DOHH2 (cell line): Measurements from ENCODE around the gene DCLK1.

ENCODE experiments used
- H3F3A ChIP-seq: fragments of 200-600 bp; sonication (generic), shearing (Covaris generic); 2 replicates; pipeline ENCODE4 v1.6.0; 2016; ENCODE audit warnings: antibody characterized with exemption, mild to moderate bottlenecking; ENCODE audit not compliant: control insufficient read depth, insufficient read depth
- H3K27ac ChIP-seq: fragments of 200-600 bp; sonication (generic); 2 replicates; pipeline ENCODE4 v1.5.1; 2014; ENCODE audit warnings: low read depth, mild to moderate bottlenecking, low read length, moderate library complexity
- H3K27me3 ChIP-seq: fragments of 200-600 bp; sonication (generic); 2 replicates; pipeline ENCODE4 v1.6.1; 2014; ENCODE audit warnings: mild to moderate bottlenecking, low read length, mixed read lengths; ENCODE audit not compliant: control insufficient read depth
- H3K36me3 ChIP-seq: fragments of 200-600 bp; sonication (generic); 2 replicates; pipeline ENCODE4 v1.6.1; 2014; ENCODE audit warnings: mild to moderate bottlenecking, low read length, moderate library complexity, mixed read lengths; ENCODE audit not compliant: control insufficient read depth
- H3K4me1 ChIP-seq: fragments of 200-600 bp; sonication (generic); 2 replicates; pipeline ENCODE4 v1.6.1; 2014; ENCODE audit warnings: mild to moderate bottlenecking, low read length, mixed read lengths; ENCODE audit not compliant: control insufficient read depth
- H3K4me2 ChIP-seq: fragments of 200-600 bp; sonication (generic); 2 replicates; pipeline ENCODE4 v1.6.0; 2014; ENCODE audit warnings: mild to moderate bottlenecking, low read length, moderate library complexity
- H3K4me3 ChIP-seq: fragments of 200-600 bp; sonication (generic); 2 replicates; pipeline ENCODE4 v1.5.1; 2014; ENCODE audit warnings: mild to moderate bottlenecking, low read length, mixed read lengths
- H3K79me2 ChIP-seq: fragments of 200-600 bp; sonication (generic); 2 replicates; pipeline ENCODE4 v1.6.1; 2014; ENCODE audit warnings: mild to moderate bottlenecking, low read length, mixed read lengths; ENCODE audit not compliant: control insufficient read depth
- H3K9me2 ChIP-seq: fragments of 200-600 bp; sonication (generic); replicated peaks from 2 replicates; pipeline ENCODE4 v1.6.1; 2014; ENCODE audit warnings: mild to moderate bottlenecking, low read length, mixed read lengths; ENCODE audit not compliant: control insufficient read depth
- H3K9me3 ChIP-seq: fragments of 200-600 bp; sonication (generic); 2 replicates; pipeline ENCODE4 v1.6.1; 2014; ENCODE audit warnings: antibody characterized with exemption, low read length, mixed read lengths; ENCODE audit not compliant: control insufficient read depth, insufficient read depth
- H4K20me1 ChIP-seq: fragments of 200-600 bp; sonication (generic); 2 replicates; pipeline ENCODE4 v1.6.0; 2014; ENCODE audit warnings: low read depth, mild to moderate bottlenecking, antibody characterized with exemption, low read length, moderate library complexity; ENCODE audit not compliant: control insufficient read depth, insufficient read depth
- EZH2phosphoT487 ChIP-seq: fragments of 200-600 bp; sonication (generic); IDR thresholded peaks from 2 replicates; pipeline ENCODE4 v1.6.1; 2017; ENCODE audit warnings: borderline replicate concordance, mild to moderate bottlenecking, antibody characterized with exemption, low read length, moderate library complexity, mixed read lengths
- TF ChIP-seq, protein P1 (sequence below): fragments of 200-600 bp; sonication (generic); IDR thresholded peaks from one replicate; pipeline ENCODE4 v1.5.1; 2014; ENCODE audit warnings: antibody characterized with exemption, mild to moderate bottlenecking, low read depth, low read length; ENCODE audit not compliant: poor library complexity, severe bottlenecking

The DCLK1 gene

DNA sequence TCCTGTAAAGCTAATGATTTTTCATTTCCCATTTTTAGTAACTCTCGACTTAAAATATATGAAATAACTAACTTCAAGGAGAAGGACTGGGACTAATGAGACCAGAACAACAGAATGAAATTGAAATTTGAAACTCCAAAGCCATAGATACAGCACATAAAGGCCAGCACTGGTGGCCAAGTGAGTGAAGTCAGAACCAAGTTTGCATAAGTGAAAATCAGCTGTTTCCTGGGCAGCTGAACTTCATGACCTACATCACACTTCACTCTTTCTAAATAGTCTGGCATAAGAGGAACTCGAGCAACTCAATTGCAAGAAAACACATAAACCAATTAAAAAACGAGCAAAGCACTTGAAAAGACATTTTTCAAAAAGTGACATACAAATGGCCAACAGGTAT, 84.5 kb downstream of the DCLK1 start:
- H3K79me2 ChIP-seq, result no peaks in the 10 kb centered on the region
- H3K27me3 ChIP-seq, result no peaks in the 10 kb centered on the region
- H3K9me3 ChIP-seq, result no peaks in the 10 kb centered on the region
- H3K9me2 ChIP-seq, result no peaks in the 10 kb centered on the region
- TF ChIP-seq EZH2phosphoT487, result no peak
- TF ChIP-seq, protein P1, sequence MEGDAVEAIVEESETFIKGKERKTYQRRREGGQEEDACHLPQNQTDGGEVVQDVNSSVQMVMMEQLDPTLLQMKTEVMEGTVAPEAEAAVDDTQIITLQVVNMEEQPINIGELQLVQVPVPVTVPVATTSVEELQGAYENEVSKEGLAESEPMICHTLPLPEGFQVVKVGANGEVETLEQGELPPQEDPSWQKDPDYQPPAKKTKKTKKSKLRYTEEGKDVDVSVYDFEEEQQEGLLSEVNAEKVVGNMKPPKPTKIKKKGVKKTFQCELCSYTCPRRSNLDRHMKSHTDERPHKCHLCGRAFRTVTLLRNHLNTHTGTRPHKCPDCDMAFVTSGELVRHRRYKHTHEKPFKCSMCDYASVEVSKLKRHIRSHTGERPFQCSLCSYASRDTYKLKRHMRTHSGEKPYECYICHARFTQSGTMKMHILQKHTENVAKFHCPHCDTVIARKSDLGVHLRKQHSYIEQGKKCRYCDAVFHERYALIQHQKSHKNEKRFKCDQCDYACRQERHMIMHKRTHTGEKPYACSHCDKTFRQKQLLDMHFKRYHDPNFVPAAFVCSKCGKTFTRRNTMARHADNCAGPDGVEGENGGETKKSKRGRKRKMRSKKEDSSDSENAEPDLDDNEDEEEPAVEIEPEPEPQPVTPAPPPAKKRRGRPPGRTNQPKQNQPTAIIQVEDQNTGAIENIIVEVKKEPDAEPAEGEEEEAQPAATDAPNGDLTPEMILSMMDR, result no peak
- no peaks in the 10 kb centered on the region for H3F3A ChIP-seq
- no peaks in the 10 kb centered on the region for H3K4me1 ChIP-seq
- H3K36me3 ChIP-seq, result no peaks in the 10 kb centered on the region
- H3K4me2 ChIP-seq, result no peak overlapping the region
- H3K27ac ChIP-seq, result no peak overlapping the region
- H3K4me3 ChIP-seq, result no peak overlapping the region
- no peaks in the 10 kb centered on the region for H4K20me1 ChIP-seq

DNA sequence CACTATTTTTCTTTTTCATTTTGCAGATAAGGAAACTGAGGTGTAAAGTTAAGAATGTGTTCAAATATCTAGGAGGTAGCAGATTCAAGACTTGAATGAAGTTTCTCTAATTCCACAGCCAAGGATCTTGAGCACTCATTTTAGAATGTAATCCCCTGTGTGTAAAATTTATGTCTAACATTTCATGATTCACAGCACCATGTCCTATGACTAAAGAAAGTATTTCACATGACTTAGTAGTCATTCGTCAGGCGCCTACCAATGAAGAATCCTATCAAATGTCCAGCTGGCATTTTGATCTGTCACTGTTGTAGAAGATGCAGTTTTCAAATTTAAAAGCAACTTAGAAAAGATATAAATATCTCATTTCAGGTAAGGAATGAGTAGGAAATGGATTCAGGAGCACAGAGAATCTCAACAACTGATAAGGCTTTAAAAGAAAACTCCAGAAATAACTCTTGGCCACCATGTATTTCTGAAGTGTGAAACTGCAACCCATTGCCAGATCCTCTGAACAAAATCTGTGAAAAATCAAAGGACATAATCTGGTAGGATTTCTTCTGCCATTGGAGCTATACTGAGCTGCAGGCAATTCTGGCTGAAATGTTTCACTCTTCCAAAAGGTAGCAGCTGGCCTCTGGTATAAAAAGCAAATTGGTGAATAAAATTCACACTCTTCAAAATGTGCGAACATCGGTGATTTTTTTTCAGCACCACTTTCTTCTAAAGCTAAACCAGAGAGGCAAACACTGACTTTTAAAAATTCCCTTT, 92.2 kb downstream of the DCLK1 start:
- Histone ChIP-seq H3K9me2 (no peaks in the 10 kb centered on the region), H3K4me2 (no peak overlapping the region), H3K4me3 (no peak overlapping the region), H3K4me1 (no peaks in the 10 kb centered on the region), H3K9me3 (no peaks in the 10 kb centered on the region), H3F3A (no peaks in the 10 kb centered on the region), H3K79me2 (no peaks in the 10 kb centered on the region), H3K36me3 (no peaks in the 10 kb centered on the region), H3K27ac (no peak overlapping the region), H4K20me1 (no peaks in the 10 kb centered on the region), H3K27me3 (no peaks in the 10 kb centered on the region)
- TF ChIP-seq, protein P1, result no peak
- TF ChIP-seq EZH2phosphoT487, result no peak

DNA sequence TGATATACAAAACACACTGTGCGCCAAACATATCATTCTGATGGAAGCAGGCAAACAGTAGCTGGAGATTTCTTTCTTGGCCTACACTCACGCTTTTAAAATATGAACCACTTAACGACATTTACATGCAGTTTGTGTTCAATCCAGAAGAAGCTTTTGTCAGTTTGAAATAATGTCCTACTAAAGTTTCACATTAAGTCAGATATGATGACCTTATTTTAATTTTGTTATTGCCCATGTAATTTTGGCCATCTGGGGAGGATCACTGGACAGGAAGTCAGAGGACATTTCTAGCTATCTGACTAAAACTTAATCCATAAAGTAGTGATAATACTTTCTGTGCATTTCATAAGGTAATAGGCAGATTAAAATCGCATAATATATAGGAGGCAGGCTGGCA, 98.1 kb downstream of the DCLK1 start:
- no peaks in the 10 kb centered on the region for H3K79me2 ChIP-seq
- TF ChIP-seq, protein P1, result no peak
- TF ChIP-seq EZH2phosphoT487, result no peak
- H4K20me1 ChIP-seq, result no peaks in the 10 kb centered on the region
- H3K9me2 ChIP-seq, result no peaks in the 10 kb centered on the region
- no peak overlapping the region for H3K4me3 ChIP-seq
- peaks cover 3% of the 10 kb centered on the region; the same call in 1 of the 2 replicates for H3K9me3 ChIP-seq
- H3F3A ChIP-seq, result no peaks in the 10 kb centered on the region
- no peak overlapping the region for H3K27ac ChIP-seq
- no peak overlapping the region for H3K4me2 ChIP-seq
- H3K36me3 ChIP-seq, result no peaks in the 10 kb centered on the region
- H3K27me3 ChIP-seq, result no peaks in the 10 kb centered on the region
- H3K4me1 ChIP-seq, result no peaks in the 10 kb centered on the region
